ENCODE data around the gene CAPRIN1. TPM values are rescaled to one million over a fixed set of nuclear protein-coding genes. Genes with fewer than 3 reads are reported as not detected.
A peak's percentile ranks its signal among the peaks of the same experiment; 100 is the strongest.
"Not testable (repeated sequence)": the region's sequence is repeated elsewhere in the genome, so short reads cannot be mapped to it uniquely, and the experiment has no call there.

Gene CAPRIN1
- polyA plus RNA-seq, 1 donor = 317 TPM

GRCh38 chr11:34075178-34075820, 23.8 kb downstream of the CAPRIN1 start:
- no peak for DNase-seq

- no peak for DNase-seq
Observed at GRCh38 chr11:34080609-34081008, 29.1 kb downstream of the CAPRIN1 start.

- DNase-seq = no peak
Observed at GRCh38 chr11:34084637-34085036, 33.1 kb downstream of the CAPRIN1 start.

GRCh38 chr11:34086554-34087283, 35.2 kb downstream of the CAPRIN1 start:
- no peak for DNase-seq

- no peak for DNase-seq
Observed at GRCh38 chr11:34091825-34092224, 40.3 kb downstream of the CAPRIN1 start.

- DNase-seq = not testable (repeated sequence)
Observed at GRCh38 chr11:34094900-34095299, 43.4 kb downstream of the CAPRIN1 start.

GRCh38 chr11:34098813-34099212, 47.3 kb downstream of the CAPRIN1 start:
- DNase-seq = no peak

- peak; percentile 1 for DNase-seq
Observed at GRCh38 chr11:34104680-34105078, 53.1 kb downstream of the CAPRIN1 start.

- peak; percentile 98 for DNase-seq
Observed at GRCh38 chr11:34105079-34105956, 53.8 kb downstream of the CAPRIN1 start, which contains the start of gene NAT10. TSS of gene NAT10 (plus strand) at chr11:34105629. CDS start at chr11:34108226, 2,597 bp downstream.

GRCh38 chr11:34105957-34106504, 54.5 kb downstream of the CAPRIN1 start:
- peak; percentile 4 for DNase-seq

- DNase-seq = no peak
Observed at GRCh38 chr11:34111722-34112270, 60.3 kb downstream of the CAPRIN1 start.

GRCh38 chr11:34114014-34114413, 62.5 kb downstream of the CAPRIN1 start:
- no peak for DNase-seq

- no peak for DNase-seq
Observed at GRCh38 chr11:34114471-34114870, 62.9 kb downstream of the CAPRIN1 start.

- DNase-seq = no peak
Observed at GRCh38 chr11:34120651-34121050, 69.1 kb downstream of the CAPRIN1 start.

GRCh38 chr11:34124885-34125668, 73.5 kb downstream of the CAPRIN1 start:
- no peak for DNase-seq

GRCh38 chr11:34126959-34127848, 75.7 kb downstream of the CAPRIN1 start:
- DNase-seq = no peak

GRCh38 chr11:34128824-34129223, 77.3 kb downstream of the CAPRIN1 start:
- no peak for DNase-seq

GRCh38 chr11:34132261-34132965, 80.9 kb downstream of the CAPRIN1 start:
- DNase-seq = no peak

GRCh38 chr11:34134765-34135164, 83.2 kb downstream of the CAPRIN1 start:
- DNase-seq = no peak
